Left lung (tissue), 10 donors: ENCODE data around the gene PRPSAP1. TPM values are rescaled to one million over a fixed set of nuclear protein-coding genes. Genes with fewer than 3 reads are reported as not detected.

Source experiments
- ATAC-seq: fragments of 200-7000 bp; cut with Tn5 transposase; one replicate; pipeline ENCODE4 v1.9.1; 2020; ENCODE audit warnings: moderate library complexity
- DNase-seq, 4 donors: peaks; one replicate each; pipeline ENCODE4 v3.0.0-alpha.2; 2013 to 2020
- H3K27ac ChIP-seq, 2 donors: fragments of 200-600 bp; sonication (generic) in 1 of 2; one replicate each; pipeline versions ENCODE4 v1.5.0 to v1.8.0; 2020 to 2021
- H3K27me3 ChIP-seq, 2 donors: fragments of 200-600 bp; sonication (generic) in 1 of 2; one replicate each; pipeline versions ENCODE4 v1.5.0 to v1.8.0; 2020 to 2021
- H3K36me3 ChIP-seq, 2 donors: fragments of 200-600 bp; sonication (generic) in 1 of 2; one replicate each; pipeline versions ENCODE4 v1.5.0 to v1.8.0; 2020 to 2021
- H3K4me1 ChIP-seq, 2 donors: fragments of 200-600 bp; one replicate each; pipeline ENCODE4 v1.8.0; 2021
- H3K4me3 ChIP-seq, 2 donors: fragments of 200-600 bp; sonication (generic) in 1 of 2; one replicate each; pipeline versions ENCODE4 v1.5.0 to v1.8.0; 2020 to 2021; ENCODE audit warnings: mild to moderate bottlenecking in 1 of 2
- H3K9me3 ChIP-seq, 2 donors: fragments of 200-600 bp; sonication (generic) in 1 of 2; one replicate each; pipeline versions ENCODE4 v1.5.0 to v1.8.0; 2020 to 2021
- CTCF ChIP-seq, 2 donors: fragments of 200-600 bp; sonication (generic) in 1 of 2; IDR thresholded peaks; one replicate each; pipeline versions ENCODE4 v1.5.0 to v1.8.0; 2021; ENCODE audit warnings: antibody characterized with exemption in 2 of 2
- intact Hi-C, 2 donors: fragments of 100-400 bp; cut with DNase I; formaldehyde crosslinking; loops; one replicate each; pipeline versions ENCODE4 v1.11.2 to v1.14.2; 2022
- polyA plus RNA-seq, 6 donors: library from polyadenylated mRNA; unstranded; fragments of 120-200 nt; gene quantifications; one replicate each; pipeline ENCODE4 v1.2.1, GENCODE V29; 2013; ENCODE audit not compliant: insufficient read length in 6 of 6
- total RNA-seq, 2 donors: library from RNA; stranded (reverse); fragmentation: NEBNext Ultra II Directional; extraction: Animal tissue kit (Norgen Biotek cat#: 25700); gene quantifications; one replicate each; pipeline ENCODE4 v1.2.1, GENCODE V29; 2021
- donor health status: DM: no; HTN: yes; CAD: no.
- donor health status: DM: no; HTN: no; CAD: no.

Gene PRPSAP1
- total and polyA plus RNA-seq, 8 donors, result 51.2 to 95.4 (median 81.9) TPM

GRCh38 chr17:76278268-76278908, 75.3 kb downstream of the PRPSAP1 start:
- no peak overlapping the region for H3K4me3 ChIP-seq
- DNase-seq (no peak), ATAC-seq (no peak)
- no peaks in the 10 kb centered on the region for H3K36me3 ChIP-seq
- H3K27ac ChIP-seq, result no peak overlapping the region
- H3K27me3 ChIP-seq, result no peaks in the 10 kb centered on the region
- no peak for TF ChIP-seq CTCF (IDR thresholded peaks at IDR 0.05)
- intact Hi-C loops, result no loop called here
- no peaks in the 10 kb centered on the region for H3K9me3 ChIP-seq
- peaks cover 0 to 23% of the 10 kb centered on the region in 2 donors for H3K4me1 ChIP-seq

GRCh38 chr17:76277300-76278267, 76.1 kb downstream of the PRPSAP1 start:
- H3K4me1 ChIP-seq, result peaks cover 2 to 31% of the 10 kb centered on the region in 2 donors
- no peak overlapping the region for H3K4me3 ChIP-seq
- no peaks in the 10 kb centered on the region for H3K36me3 ChIP-seq
- ATAC-seq (no peak), DNase-seq (no peak)
- no peak overlapping the region for H3K27ac ChIP-seq
- intact Hi-C loops, result no loop called here
- H3K27me3 ChIP-seq, result no peaks in the 10 kb centered on the region
- no peak for TF ChIP-seq CTCF (IDR thresholded peaks at IDR 0.05)
- H3K9me3 ChIP-seq, result no peaks in the 10 kb centered on the region

- no peaks in the 10 kb centered on the region for H3K9me3 ChIP-seq
- no peak overlapping the region for H3K27ac ChIP-seq
- TF ChIP-seq CTCF (IDR thresholded peaks at IDR 0.05), result no peak
- H3K36me3 ChIP-seq, result no peaks in the 10 kb centered on the region
- no peak overlapping the region for H3K4me3 ChIP-seq
- ATAC-seq (no peak), DNase-seq (no peak)
- H3K27me3 ChIP-seq, result no peaks in the 10 kb centered on the region
- peaks cover 11 to 40% of the 10 kb centered on the region in 2 donors for H3K4me1 ChIP-seq
- intact Hi-C loops, result no loop called here
Observed at GRCh38 chr17:76276461-76277299, 77.0 kb downstream of the PRPSAP1 start.

- intact Hi-C loops, result no loop called here
- no peak for TF ChIP-seq CTCF (IDR thresholded peaks at IDR 0.05)
- Histone ChIP-seq H3K27me3 (no peaks in the 10 kb centered on the region), H3K27ac (no peak overlapping the region), H3K4me3 (no peak overlapping the region), H3K4me1 (peaks cover 15 to 46% of the 10 kb centered on the region in 2 donors), H3K36me3 (peaks cover 0 to under 1% of the 10 kb centered on the region in 2 donors), H3K9me3 (no peaks in the 10 kb centered on the region)
- ATAC-seq (no peak), DNase-seq (no peak)
Observed at GRCh38 chr17:76276069-76276431, 77.7 kb downstream of the PRPSAP1 start.
